NCI-H2171 treated with DMSO at 0.1 percent for 48 hours (cell line): ENCODE measurements around the gene PRR14L.
"Not testable (repeated sequence)": the region's sequence is repeated elsewhere in the genome, so short reads cannot be mapped to it uniquely, and the experiment has no call there.

Source experiments
- DNase-seq: peaks from one replicate; lab custom pipeline; 2025; lab: John Stamatoyannopoulos, UW

The PRR14L gene

GRCh38 chr22:31740314-31740713 is 9.6 kb downstream of the PRR14L start:
- not testable (repeated sequence) for DNase-seq

GRCh38 chr22:31739795-31740201 is 10.1 kb downstream of the PRR14L start:
- no peak for DNase-seq

GRCh38 chr22:31738566-31738965 is 11.4 kb downstream of the PRR14L start:
- no peak for DNase-seq

DNA sequence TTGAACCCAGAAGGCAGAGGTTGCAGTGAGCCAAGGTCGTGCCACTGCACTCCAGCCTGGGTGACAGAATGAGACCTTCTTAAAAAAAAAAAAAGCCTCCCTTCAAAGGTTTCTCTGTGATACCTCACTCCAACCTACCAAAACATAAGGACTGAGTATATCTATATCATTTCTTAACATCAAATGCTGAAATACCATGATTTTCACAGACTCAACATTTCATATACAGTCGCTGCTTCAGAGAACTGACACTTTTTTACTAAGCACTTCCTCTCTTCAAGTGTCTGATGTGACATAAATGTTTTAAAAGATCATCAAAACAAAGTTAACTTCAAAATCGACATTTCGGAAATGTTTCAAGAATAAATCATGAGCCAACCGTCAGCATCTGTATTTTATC is 12.0 kb downstream of the PRR14L start:
- no peak for DNase-seq

- DNase-seq: no peak
These were observed 13.5 kb downstream of the PRR14L start for GRCh38 chr22:31736458-31736857.

DNA sequence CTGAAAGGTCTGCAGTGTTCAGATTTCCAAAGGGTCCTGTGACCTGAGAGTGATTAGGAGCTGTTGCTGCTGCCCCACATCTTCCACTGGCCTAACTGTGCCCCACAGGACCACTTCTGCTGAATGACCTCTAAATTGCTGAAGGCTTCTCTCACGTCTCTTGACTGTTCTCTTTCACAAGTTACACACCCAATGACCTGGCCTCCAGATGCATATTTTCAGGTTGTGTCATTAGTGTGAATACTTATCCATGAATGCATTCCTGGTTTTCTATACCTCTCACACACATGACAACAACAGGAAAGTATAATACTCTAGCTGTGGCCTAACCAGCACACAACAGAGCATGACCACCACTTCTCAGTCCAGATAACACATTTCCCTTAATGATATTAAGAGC is 15.4 kb downstream of the PRR14L start:
- no peak for DNase-seq

- DNase-seq: no peak
These were observed 16.3 kb downstream of the PRR14L start for GRCh38 chr22:31733580-31734079.

GRCh38 chr22:31732089-31732829 is 17.7 kb downstream of the PRR14L start:
- no peak for DNase-seq

GRCh38 chr22:31730344-31730711 is 19.6 kb downstream of the PRR14L start:
- no peak for DNase-seq

- no peak for DNase-seq
These were observed 21.1 kb downstream of the PRR14L start for GRCh38 chr22:31728857-31729256.

DNA sequence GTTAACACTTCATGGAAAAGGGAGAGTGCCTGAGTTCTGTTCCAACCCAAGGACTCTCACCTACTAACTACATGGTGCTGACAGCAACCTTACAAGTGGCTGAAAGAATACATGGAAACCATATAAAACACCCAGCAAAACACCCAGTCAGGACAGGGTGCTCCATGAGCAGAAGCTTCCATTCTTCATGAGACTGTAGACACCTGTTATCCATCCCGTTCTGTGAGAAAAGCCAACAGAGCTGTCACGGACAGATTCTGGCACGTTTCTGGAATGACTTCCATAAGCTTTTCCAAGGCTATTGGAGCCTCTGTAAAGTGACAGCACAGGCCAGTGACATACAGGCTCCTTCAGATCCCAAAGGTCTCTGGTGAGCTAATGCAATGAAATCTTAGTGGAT is 23.2 kb downstream of the PRR14L start:
- no peak for DNase-seq

DNA sequence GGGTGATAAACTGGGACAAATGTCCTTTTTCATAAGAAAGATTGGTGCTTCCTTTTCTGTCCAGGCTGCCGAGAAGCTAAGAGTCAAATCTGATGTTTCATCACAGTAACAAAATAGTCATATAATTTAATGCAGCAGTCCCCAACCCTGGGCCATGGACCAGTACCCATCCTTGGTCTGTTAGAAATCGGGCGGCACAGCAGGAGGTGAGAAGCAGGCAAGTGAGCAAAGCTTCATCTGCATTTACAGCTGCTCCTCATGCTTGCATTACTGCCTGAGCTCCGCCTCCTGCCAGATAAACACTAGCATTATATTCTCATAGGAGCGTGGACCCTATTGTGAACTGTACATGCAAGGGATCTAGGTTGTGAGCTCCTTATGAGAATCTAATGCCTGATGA is 26.2 kb downstream of the PRR14L start:
- no peak for DNase-seq

- no peak for DNase-seq
These were observed 30.0 kb downstream of the PRR14L start for GRCh38 chr22:31719850-31720471.

DNA sequence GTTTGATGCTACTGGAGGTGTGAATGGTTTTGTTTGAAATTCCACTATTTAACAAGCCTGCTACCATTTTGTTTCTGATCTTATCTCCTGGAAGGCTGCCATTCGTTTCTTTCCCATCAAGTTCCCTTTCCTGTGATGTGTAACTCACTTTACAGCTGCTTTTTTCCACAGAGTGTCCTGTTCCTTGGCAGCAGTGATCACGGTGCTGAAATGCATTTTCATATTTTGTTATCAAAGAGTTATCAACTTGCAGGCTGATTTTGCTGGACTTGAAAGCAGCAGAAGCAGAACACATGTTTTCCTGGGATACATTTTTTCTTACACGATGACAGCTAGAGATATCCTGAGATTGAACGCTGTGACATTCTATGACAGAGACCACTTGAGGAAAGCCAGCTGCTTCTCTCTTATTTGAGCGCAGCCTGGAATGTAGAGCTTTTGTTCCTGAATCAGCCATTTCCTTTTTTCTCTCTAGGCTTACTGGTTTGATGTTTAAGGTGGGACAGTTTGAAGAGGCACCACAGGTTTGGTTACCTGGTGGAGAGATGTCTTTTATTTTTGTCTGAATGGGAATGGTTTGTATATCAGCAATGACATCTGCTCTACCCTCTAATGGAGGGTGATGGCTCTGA is 34.7 kb downstream of the PRR14L start:
- DNase-seq: no peak

DNA sequence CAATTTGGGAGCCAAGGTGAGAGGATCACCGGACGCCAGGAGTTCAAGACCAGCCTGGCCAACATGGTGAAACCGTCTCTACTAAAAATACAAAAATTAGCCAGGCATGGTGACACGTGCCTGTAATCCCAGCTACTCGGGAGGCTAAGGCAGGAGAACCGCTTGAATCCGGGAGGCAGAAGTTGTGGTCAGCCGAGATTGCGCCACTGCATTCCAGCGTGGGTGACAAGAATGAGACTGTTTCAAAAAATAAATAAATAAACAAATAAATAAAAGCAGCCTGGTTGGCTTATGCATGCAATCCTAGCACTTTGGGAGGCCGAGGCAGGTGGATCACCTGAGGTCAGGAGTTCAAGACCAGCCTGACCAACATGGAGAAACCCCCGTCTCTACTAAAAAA is 38.7 kb downstream of the PRR14L start:
- DNase-seq: not testable (repeated sequence)

DNA sequence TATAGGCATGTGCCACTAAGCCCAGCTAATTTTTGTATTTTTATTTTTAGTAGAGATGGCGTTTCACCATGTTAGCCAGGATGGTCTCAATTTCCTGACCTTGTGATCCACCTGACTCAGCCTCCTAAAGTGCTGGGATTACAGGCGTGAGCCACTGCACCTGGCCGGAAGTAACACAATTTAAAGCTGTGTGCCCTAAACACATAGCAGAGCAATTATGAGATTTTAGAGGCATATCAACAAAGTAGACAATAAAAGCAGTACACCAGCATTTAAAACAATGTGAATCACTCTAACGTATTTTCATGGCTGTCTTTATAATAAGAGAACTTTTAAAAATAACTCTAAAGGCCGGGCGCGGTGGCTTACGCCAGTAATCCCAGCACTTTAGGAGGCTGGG is 42.4 kb downstream of the PRR14L start:
- DNase-seq: no peak

DNA sequence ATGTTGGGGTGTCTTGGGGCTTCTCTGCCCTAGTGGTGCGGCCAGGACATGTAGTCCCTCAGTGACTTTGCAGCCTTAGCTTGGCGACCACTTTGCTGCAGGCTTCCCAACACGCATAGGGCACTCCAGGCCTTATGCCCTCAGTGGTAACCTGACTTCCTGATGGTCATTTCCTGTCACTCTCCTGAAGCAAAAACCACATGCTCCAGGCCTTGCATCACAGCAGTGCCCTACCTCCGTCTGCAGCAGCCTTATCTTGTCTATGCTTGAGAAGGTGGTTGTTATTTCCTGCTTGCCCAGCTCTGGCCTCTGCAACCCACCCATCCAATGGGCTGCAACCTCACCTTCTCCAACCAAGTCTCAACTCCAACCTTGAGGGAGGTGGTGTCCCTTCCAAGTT is 54.5 kb downstream of the PRR14L start:
- DNase-seq: no peak

GRCh38 chr22:31694046-31694445 is 55.9 kb downstream of the PRR14L start:
- not testable (repeated sequence) for DNase-seq

GRCh38 chr22:31692186-31692886 is 57.6 kb downstream of the PRR14L start:
- DNase-seq: no peak

- no peak for DNase-seq
These were observed 58.5 kb downstream of the PRR14L start for GRCh38 chr22:31691408-31691807.

GRCh38 chr22:31683181-31684105 is 66.5 kb downstream of the PRR14L start:
- DNase-seq: no peak
